GM23248 (cell line): Measurements from ENCODE around the gene SPEN. TPM values are rescaled to one million over a fixed set of nuclear protein-coding genes. Genes with fewer than 3 reads are reported as not detected.

Experiments used
- DNase-seq: peaks from one replicate; pipeline ENCODE4 v3.0.0-alpha.2; 2015
- H2AFZ ChIP-seq: fragments of 200-600 bp; sonication (generic); 2 replicates; pipeline ENCODE4 v1.6.1; 2016; ENCODE audit warnings: antibody characterized with exemption
- H3F3A ChIP-seq: fragments of 200-600 bp; sonication (generic); 2 replicates; pipeline ENCODE4 v1.6.1; 2016; ENCODE audit warnings: mild to moderate bottlenecking, antibody characterized with exemption, mixed run types; ENCODE audit not compliant: insufficient read depth
- H3K27ac ChIP-seq: fragments of 200-600 bp; sonication (generic); 2 replicates; pipeline ENCODE4 v1.5.1; 2016; ENCODE audit warnings: mild to moderate bottlenecking
- H3K27me3 ChIP-seq: fragments of 200-600 bp; sonication (generic); replicated peaks from 2 replicates; pipeline ENCODE4 v1.6.1; 2016; ENCODE audit warnings: mild to moderate bottlenecking; ENCODE audit not compliant: insufficient read depth
- H3K36me3 ChIP-seq: fragments of 200-600 bp; sonication (generic); 2 replicates; pipeline ENCODE4 v1.6.1; 2016; ENCODE audit warnings: low read depth, mild to moderate bottlenecking
- H3K4me1 ChIP-seq: fragments of 200-600 bp; sonication (generic); 2 replicates; pipeline ENCODE4 v1.6.1; 2016; ENCODE audit warnings: mild to moderate bottlenecking; ENCODE audit not compliant: insufficient read depth
- H3K4me2 ChIP-seq: fragments of 200-600 bp; sonication (generic); one replicate; pipeline ENCODE4 v1.6.1; 2016; ENCODE audit warnings: mild to moderate bottlenecking; ENCODE audit not compliant: unreplicated experiment
- H3K4me3 ChIP-seq: fragments of 200-600 bp; sonication (generic); 2 replicates; pipeline ENCODE4 v1.5.1; 2016; ENCODE audit warnings: mild to moderate bottlenecking
- H3K79me2 ChIP-seq: fragments of 200-600 bp; sonication (generic); 2 replicates; pipeline ENCODE4 v1.6.1; 2016; ENCODE audit warnings: mild to moderate bottlenecking; ENCODE audit not compliant: insufficient read depth
- H3K9ac ChIP-seq: fragments of 200-600 bp; sonication (generic); 2 replicates; pipeline ENCODE4 v1.6.1; 2016; ENCODE audit warnings: mild to moderate bottlenecking
- H3K9me2 ChIP-seq: fragments of 200-600 bp; sonication (generic); 2 replicates; pipeline ENCODE4 v1.6.1; 2016; ENCODE audit warnings: mixed run types, mild to moderate bottlenecking, moderate library complexity; ENCODE audit not compliant: insufficient read depth
- H3K9me3 ChIP-seq: fragments of 200-600 bp; sonication (generic); one replicate; pipeline ENCODE4 v1.6.1; 2017; ENCODE audit warnings: low read depth
- H4K20me1 ChIP-seq: fragments of 200-600 bp; sonication (generic); 2 replicates; pipeline ENCODE4 v1.6.0; 2016; ENCODE audit not compliant: insufficient read depth
- EZH2 ChIP-seq: fragments of 200-600 bp; sonication (generic); IDR thresholded peaks from 2 replicates; pipeline ENCODE4 v1.6.1; 2018; ENCODE audit warnings: antibody characterized with exemption, mild to moderate bottlenecking; ENCODE audit not compliant: insufficient read depth, poor library complexity, severe bottlenecking
- EZH2phosphoT487 ChIP-seq: fragments of 200-600 bp; sonication (generic); IDR thresholded peaks from 2 replicates; pipeline ENCODE4 v1.6.1; 2018; ENCODE audit warnings: antibody characterized with exemption, moderate library complexity, mild to moderate bottlenecking, low read depth; ENCODE audit not compliant: insufficient read depth
- WGBS, 2 experiments: methylation state at CpG; one replicate each; pipeline ENCODE4 v1.1.6; 2015 to 2017; ENCODE audit warnings: low lambda C conversion rate in 2 of 2, low coverage in 1 of 2; ENCODE audit errors: missing lambda C conversion rate in 2 of 2; 5-methylcytosine and 5-hydroxymethylcytosine counted together
- in situ Hi-C: fragments of 300-500 bp; cut with MboI; formaldehyde crosslinking; loops from 2 replicates; pipeline ENCODE4 v1.15.0; 2020
- polyA plus RNA-seq: library from polyadenylated mRNA; unstranded; fragments of >200 nt; fragmentation: Nextera tagmentation; extraction: Ambion mirVana; gene quantifications from 2 replicates; pipeline ENCODE4 v1.2.1, GENCODE V29; 2016
- total RNA-seq: library from RNA; depleted of rRNA; stranded (reverse); fragments of >200 nt; shearing (Covaris generic); gene quantifications from 2 replicates; pipeline ENCODE4 v1.2.3, GENCODE V29; 2014

SPEN gene
- total and polyA plus RNA-seq, 2 experiments from 2014 or later, result 16.5 to 17.2 TPM

DNA sequence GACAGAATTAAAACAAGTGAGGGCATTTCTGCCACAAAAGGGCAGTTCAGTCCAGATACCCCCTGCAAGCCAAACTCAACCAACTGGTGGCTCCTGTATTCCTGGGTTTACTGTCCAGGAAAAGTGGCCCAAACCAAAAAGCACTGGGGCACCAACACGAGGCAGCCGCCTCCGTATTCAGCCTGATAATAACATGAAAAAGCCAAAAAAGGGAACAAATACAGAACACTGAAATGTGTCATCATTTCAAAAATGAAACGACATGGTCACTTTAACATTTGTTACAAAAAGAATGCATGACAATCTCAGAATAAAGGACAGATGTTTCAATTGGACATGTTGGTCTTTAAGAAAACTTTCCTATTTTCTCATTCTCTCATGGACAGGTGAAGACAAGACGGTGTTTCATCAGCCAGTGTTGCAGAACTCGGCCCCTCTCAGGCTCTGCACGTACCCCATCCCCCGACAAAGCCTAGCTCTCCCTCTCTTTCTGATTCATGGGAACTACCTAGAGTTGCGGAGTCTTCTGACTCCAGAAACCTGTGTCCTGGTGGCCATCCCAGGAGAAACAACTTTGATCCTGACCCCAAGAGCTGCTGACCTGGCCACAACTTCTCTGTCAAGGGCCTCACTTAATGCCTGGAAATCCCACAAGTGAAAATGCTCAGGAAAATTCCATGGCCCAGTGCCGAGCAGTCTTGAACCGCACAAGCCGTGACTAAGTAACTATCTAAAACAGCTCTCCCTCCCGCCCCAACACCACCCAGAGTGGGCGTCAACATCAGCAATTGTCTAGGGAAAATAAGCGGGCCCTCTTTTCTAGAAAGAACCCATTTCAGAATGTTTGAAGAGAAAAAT lies 101.3 kb downstream of the SPEN start:
- H3K27me3 ChIP-seq, result no peaks in the 10 kb centered on the region
- WGBS, 2 experiments, result 7 to 8% methylated on average over 15 of the region's 15 CpGs
- peak overlapping the region; percentile 64 for H3K4me3 ChIP-seq
- peaks cover 44% of the 10 kb centered on the region for H3F3A ChIP-seq
- H3K9me2 ChIP-seq, result no peaks in the 10 kb centered on the region
- H4K20me1 ChIP-seq, result no peaks in the 10 kb centered on the region
- in situ Hi-C loops, result no loop called here
- peak overlapping the region; percentile 86 for H3K4me2 ChIP-seq
- DNase-seq, result peak; percentile 98
- H3K36me3 ChIP-seq, result peaks cover 2% of the 10 kb centered on the region; the same call in 1 of the 2 replicates
- no peak overlapping the region for H2AFZ ChIP-seq
- TF ChIP-seq EZH2, result no peak
- H3K9me3 ChIP-seq, result no peaks in the 10 kb centered on the region
- peak overlapping the region; percentile 96 for H3K9ac ChIP-seq
- peaks cover 61% of the 10 kb centered on the region for H3K4me1 ChIP-seq
- H3K27ac ChIP-seq, result peak overlapping the region; percentile 100
- peaks cover 57% of the 10 kb centered on the region for H3K79me2 ChIP-seq

DNA sequence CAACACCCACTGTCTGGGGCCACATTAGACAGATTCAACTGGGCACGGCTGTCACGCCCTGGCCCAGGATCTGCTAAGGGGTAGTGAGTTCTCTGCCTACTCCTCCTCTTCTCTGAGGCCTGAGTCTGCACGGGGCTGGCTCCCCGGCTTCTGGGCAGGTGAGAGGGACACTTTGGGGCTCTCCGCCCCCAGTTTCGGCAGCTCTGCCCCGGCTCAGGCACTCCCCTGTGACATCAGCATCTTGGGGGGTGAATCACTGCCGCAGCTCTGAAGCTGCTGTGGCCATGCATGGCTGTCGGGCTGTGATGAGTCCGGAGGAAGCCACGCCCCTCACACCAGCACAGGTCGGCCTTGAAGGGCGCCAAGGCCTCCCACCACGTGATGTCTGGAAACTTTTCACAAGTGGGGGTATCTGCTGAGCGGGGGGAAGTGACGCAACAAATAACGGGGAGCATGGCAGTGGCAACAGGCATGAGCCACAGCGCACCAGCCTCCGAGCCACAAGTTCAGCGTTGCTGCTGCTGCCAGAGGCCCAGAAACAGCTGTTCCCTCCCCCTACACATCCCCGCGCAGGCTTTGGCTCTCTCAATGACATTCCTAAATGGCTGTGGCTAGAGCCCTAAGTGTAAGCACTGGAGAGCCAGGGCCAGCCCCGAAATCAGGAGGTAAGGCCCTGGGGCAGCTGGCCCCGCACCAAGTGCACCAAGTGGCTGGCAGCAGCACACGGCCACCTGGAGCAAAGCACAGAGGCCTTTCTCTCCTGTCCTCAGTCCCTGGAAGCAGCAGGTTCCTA lies 102.1 kb downstream of the SPEN start:
- peaks cover 68% of the 10 kb centered on the region for H3K4me1 ChIP-seq
- TF ChIP-seq EZH2phosphoT487 (no peak), EZH2 (no peak)
- H3K9me2 ChIP-seq, result no peaks in the 10 kb centered on the region
- peak overlapping the region; percentile 64 for H3K4me3 ChIP-seq
- in situ Hi-C loops, result no loop called here
- peaks cover 65% of the 10 kb centered on the region for H3K79me2 ChIP-seq
- H4K20me1 ChIP-seq, result no peaks in the 10 kb centered on the region
- peak overlapping the region; percentile 100 for H3K27ac ChIP-seq
- H2AFZ ChIP-seq, result no peak overlapping the region
- peak; percentile 99 for DNase-seq
- H3K36me3 ChIP-seq, result no peaks in the 10 kb centered on the region
- H3K9ac ChIP-seq, result peak overlapping the region; percentile 96
- H3K27me3 ChIP-seq, result no peaks in the 10 kb centered on the region
- WGBS, 2 experiments, result 3 to 4% methylated on average over 24 of the region's 25 CpGs
- peaks cover 47% of the 10 kb centered on the region for H3F3A ChIP-seq
- no peaks in the 10 kb centered on the region for H3K9me3 ChIP-seq
- H3K4me2 ChIP-seq, result peak overlapping the region; percentile 86

DNA sequence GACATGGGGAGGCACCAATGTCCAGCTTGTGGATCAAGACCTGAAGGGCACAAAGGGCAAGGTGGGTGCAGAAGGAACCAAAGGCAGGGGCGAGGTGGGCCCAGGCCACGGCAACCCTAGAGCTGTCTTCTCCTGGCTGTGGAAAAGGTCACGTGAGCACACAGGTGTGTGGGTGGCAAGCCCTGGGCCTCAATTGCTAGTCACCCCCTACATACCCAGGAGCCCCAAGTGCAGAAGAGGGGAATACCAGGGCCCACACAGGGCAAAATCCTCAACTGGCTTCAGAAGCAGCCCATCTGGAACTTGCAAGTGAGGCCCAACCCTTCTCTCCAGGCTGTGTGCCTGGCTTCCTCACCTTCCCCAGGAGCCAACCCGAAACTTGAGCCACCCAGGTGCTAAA lies 102.8 kb downstream of the SPEN start:
- H3F3A ChIP-seq, result peaks cover 52% of the 10 kb centered on the region
- H3K4me1 ChIP-seq, result peaks cover 70% of the 10 kb centered on the region
- H3K9me2 ChIP-seq, result no peaks in the 10 kb centered on the region
- peak overlapping the region; percentile 86 for H3K4me2 ChIP-seq
- no peak for DNase-seq
- 0 out of 2 replicates have a peak overlapping the region, but pooled peaks have one; percentile 16 for H3K4me3 ChIP-seq
- H3K27me3 ChIP-seq, result no peaks in the 10 kb centered on the region
- peaks cover 72% of the 10 kb centered on the region for H3K79me2 ChIP-seq
- TF ChIP-seq EZH2phosphoT487 (no peak), EZH2 (no peak)
- peak overlapping the region; percentile 96 for H3K9ac ChIP-seq
- no peak overlapping the region for H2AFZ ChIP-seq
- H3K9me3 ChIP-seq, result no peaks in the 10 kb centered on the region
- H3K36me3 ChIP-seq, result no peaks in the 10 kb centered on the region
- peak overlapping the region; percentile 100 for H3K27ac ChIP-seq
- in situ Hi-C loops, result no loop called here
- H4K20me1 ChIP-seq, result no peaks in the 10 kb centered on the region
- WGBS, 2 experiments, result 56 to 63% methylated on average over 4 of the region's 4 CpGs

DNA sequence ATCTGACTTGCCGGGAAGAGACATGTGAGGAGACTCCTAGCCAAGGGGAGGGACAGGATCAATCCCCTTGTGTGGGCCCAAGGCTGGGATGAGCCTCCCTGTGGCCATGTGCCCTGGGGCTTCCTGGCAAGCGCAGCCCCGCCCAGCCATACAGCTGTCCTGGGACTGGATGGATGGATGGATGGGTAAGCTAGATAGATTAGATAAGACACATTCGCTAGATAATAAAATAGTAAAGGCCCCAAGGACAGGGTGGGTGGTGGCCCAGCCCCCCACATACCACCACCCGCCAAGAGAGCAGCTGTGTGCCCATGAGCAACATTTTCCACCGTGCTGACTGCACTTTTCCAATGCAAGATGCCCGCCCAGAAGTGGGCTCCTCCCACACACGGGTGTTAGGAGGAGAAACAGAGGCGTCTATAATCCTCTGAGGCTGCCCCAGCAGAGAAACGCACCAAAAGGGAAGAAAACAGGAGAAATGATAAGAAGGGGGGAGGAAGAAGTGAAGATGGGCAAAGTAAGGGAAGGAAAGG lies 103.3 kb downstream of the SPEN start:
- peak; percentile 92 for DNase-seq
- H3K9ac ChIP-seq, result peak overlapping the region; percentile 96
- H3K4me3 ChIP-seq, result no peak overlapping the region
- H4K20me1 ChIP-seq, result no peaks in the 10 kb centered on the region
- H3K9me2 ChIP-seq, result no peaks in the 10 kb centered on the region
- H3K27me3 ChIP-seq, result no peaks in the 10 kb centered on the region
- WGBS, 2 experiments, result 14% methylated on average over 10 of the region's 10 CpGs
- peak overlapping the region; percentile 86 for H3K4me2 ChIP-seq
- H3K27ac ChIP-seq, result peak overlapping the region; percentile 100
- peaks cover 74% of the 10 kb centered on the region for H3K79me2 ChIP-seq
- no peaks in the 10 kb centered on the region for H3K9me3 ChIP-seq
- H3K36me3 ChIP-seq, result no peaks in the 10 kb centered on the region
- TF ChIP-seq EZH2 (no peak), EZH2phosphoT487 (no peak)
- peaks cover 58% of the 10 kb centered on the region for H3F3A ChIP-seq
- in situ Hi-C loops, result no loop called here
- no peak overlapping the region for H2AFZ ChIP-seq
- peaks cover 76% of the 10 kb centered on the region for H3K4me1 ChIP-seq
